Ascending aorta (tissue), 2 donors: ENCODE data around the gene FXYD3. TPM values are rescaled to one million over a fixed set of nuclear protein-coding genes. Genes with fewer than 3 reads are reported as not detected.

Experiments
- DNase-seq, 2 donors: peaks; one replicate each; pipeline ENCODE4 v3.0.0-alpha.2; 2019; ENCODE audit warnings: low spot score in 2 of 2
- H3K27ac ChIP-seq, 2 donors: fragments of 200-600 bp; sonication (generic); one replicate each; pipeline ENCODE4 v1.5.1; 2016 to 2017; ENCODE audit warnings: mild to moderate bottlenecking in 1 of 2
- H3K27me3 ChIP-seq: fragments of 200-600 bp; sonication (generic); one replicate; pipeline ENCODE4 v1.5.1; 2017
- H3K36me3 ChIP-seq, 2 donors: fragments of 200-600 bp; sonication (generic); one replicate each; pipeline ENCODE4 v1.5.1; 2016
- H3K4me1 ChIP-seq, 2 donors: fragments of 200-600 bp; sonication (generic); one replicate each; pipeline ENCODE4 v1.5.1; 2016 to 2017; ENCODE audit warnings: mild to moderate bottlenecking in 1 of 2
- H3K4me3 ChIP-seq, 2 donors: fragments of 200-600 bp; sonication (generic); one replicate each; pipeline ENCODE4 v1.5.1; 2016 to 2017; ENCODE audit warnings: mild to moderate bottlenecking in 1 of 2
- H3K9me3 ChIP-seq, 2 donors: fragments of 200-600 bp; sonication (generic); one replicate each; pipeline ENCODE4 v1.5.1; 2016
- intact Hi-C: fragments of 100-400 bp; cut with DNase I; formaldehyde crosslinking; loops from one replicate; pipeline ENCODE4 v1.15.1; 2023
- total RNA-seq: library from RNA; depleted of rRNA; stranded (reverse); fragments of >200 nt; gene quantifications from one replicate; pipeline ENCODE4 v1.1.0, GENCODE V29; 2016
- TF ChIP-seq, protein P1 (sequence below), 3 experiments: fragments of 200-600 bp in 2 of 3; fragments of 450-650 bp in 1 of 3; sonication (generic) in 2 of 3; IDR thresholded peaks; one replicate each; pipeline ENCODE4 v1.5.1; 2016 to 2019; ENCODE audit warnings: antibody characterized with exemption in 3 of 3, mild to moderate bottlenecking in 1 of 3, moderate library complexity in 1 of 3

FXYD3 gene
- total RNA-seq, 1 donor from 2014 or later: not detected

DNA sequence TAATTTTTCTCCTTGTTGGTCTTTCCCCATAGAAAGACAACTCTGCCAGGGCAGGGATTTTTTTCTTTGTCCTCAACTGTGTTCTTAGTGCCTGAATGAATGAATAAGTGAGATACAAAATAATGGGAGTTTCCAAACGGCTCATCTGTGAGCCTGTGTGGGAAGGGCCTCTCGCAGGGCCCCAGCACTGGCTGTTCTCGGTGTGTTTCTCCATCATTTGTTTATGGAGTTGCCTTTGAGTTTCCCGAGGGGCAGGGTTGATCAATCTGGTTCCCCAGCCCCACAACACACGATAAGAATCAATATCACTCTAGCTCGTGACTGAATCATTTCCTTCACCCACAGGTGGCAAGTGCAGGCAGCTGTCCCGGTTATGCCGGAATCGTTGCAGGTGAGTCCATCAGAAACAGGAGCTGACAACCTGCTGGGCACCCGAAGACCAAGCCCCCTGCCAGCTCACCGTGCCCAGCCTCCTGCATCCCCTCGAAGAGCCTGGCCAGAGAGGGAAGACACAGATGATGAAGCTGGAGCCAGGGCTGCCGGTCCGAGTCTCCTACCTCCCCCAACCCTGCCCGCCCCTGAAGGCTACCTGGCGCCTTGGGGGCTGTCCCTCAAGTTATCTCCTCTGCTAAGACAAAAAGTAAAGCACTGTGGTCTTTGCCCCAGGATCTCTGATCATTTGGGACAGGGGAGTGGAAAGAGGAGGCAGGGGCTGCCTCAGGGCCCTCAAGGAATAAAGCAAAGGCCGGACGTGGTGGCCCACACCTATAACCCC is 53.8 kb downstream of the FXYD3 start:
- TF ChIP-seq, protein P1, sequence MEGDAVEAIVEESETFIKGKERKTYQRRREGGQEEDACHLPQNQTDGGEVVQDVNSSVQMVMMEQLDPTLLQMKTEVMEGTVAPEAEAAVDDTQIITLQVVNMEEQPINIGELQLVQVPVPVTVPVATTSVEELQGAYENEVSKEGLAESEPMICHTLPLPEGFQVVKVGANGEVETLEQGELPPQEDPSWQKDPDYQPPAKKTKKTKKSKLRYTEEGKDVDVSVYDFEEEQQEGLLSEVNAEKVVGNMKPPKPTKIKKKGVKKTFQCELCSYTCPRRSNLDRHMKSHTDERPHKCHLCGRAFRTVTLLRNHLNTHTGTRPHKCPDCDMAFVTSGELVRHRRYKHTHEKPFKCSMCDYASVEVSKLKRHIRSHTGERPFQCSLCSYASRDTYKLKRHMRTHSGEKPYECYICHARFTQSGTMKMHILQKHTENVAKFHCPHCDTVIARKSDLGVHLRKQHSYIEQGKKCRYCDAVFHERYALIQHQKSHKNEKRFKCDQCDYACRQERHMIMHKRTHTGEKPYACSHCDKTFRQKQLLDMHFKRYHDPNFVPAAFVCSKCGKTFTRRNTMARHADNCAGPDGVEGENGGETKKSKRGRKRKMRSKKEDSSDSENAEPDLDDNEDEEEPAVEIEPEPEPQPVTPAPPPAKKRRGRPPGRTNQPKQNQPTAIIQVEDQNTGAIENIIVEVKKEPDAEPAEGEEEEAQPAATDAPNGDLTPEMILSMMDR (IDR thresholded peaks at IDR 0.05): no peak
- H3K27me3 ChIP-seq: no peaks in the 10 kb centered on the region
- no peak overlapping the region for H3K4me3 ChIP-seq
- H3K27ac ChIP-seq: no peak overlapping the region
- H3K4me1 ChIP-seq: no peaks in the 10 kb centered on the region
- intact Hi-C loops: no loop called here
- H3K36me3 ChIP-seq: peaks cover 19 to 37% of the 10 kb centered on the region in 2 donors
- H3K9me3 ChIP-seq: peaks cover 0 to 14% of the 10 kb centered on the region in 2 donors
- DNase-seq: no peak

- H3K27ac ChIP-seq: no peak overlapping the region
- no peak for DNase-seq
- no peaks in the 10 kb centered on the region for H3K4me1 ChIP-seq
- intact Hi-C loops: no loop called here
- no peak overlapping the region for H3K4me3 ChIP-seq
- peaks cover 10 to 26% of the 10 kb centered on the region in 2 donors for H3K36me3 ChIP-seq
- peaks cover 0 to 9% of the 10 kb centered on the region in 2 donors for H3K9me3 ChIP-seq
- TF ChIP-seq, protein P1 (IDR thresholded peaks at IDR 0.05): no peak
- H3K27me3 ChIP-seq: no peaks in the 10 kb centered on the region
Observed at GRCh38 chr19:35170359-35171061, 54.9 kb downstream of the FXYD3 start.

GRCh38 chr19:35171730-35172129 is 56.1 kb downstream of the FXYD3 start:
- no peaks in the 10 kb centered on the region for H3K27me3 ChIP-seq
- TF ChIP-seq, protein P1 (IDR thresholded peaks at IDR 0.05): no peak
- intact Hi-C loops: no loop called here
- no peaks in the 10 kb centered on the region for H3K9me3 ChIP-seq
- peaks cover under 1 to 13% of the 10 kb centered on the region in 2 donors for H3K36me3 ChIP-seq
- H3K4me1 ChIP-seq: no peaks in the 10 kb centered on the region
- H3K4me3 ChIP-seq: no peak overlapping the region
- DNase-seq: no peak
- H3K27ac ChIP-seq: no peak overlapping the region

Other genes with a start within 250 kb of the FXYD3 start
- gene ZNF30, start 188.9 kb upstream of the FXYD3 start, total RNA-seq: 11.8 TPM
- gene ZNF792, start 151.6 kb upstream of the FXYD3 start, total RNA-seq: 10.4 TPM
- gene GRAMD1A, start 115.5 kb upstream of the FXYD3 start, total RNA-seq: 103 TPM
- 20.8 TPM for gene SCN1B, start 85.4 kb upstream of the FXYD3 start, total RNA-seq
- 0.85 TPM for gene HPN, start 74.1 kb upstream of the FXYD3 start, total RNA-seq
- gene LGI4, start 19.2 kb downstream of the FXYD3 start, total RNA-seq: 59.3 TPM
- 34.8 TPM for gene FXYD1, start 23.0 kb downstream of the FXYD3 start, total RNA-seq
- not detected for gene FXYD7, start 27.4 kb downstream of the FXYD3 start, total RNA-seq
- 138 TPM for gene FXYD5, start 38.9 kb downstream of the FXYD3 start, total RNA-seq
- gene FAM187B, start 112.9 kb downstream of the FXYD3 start, total RNA-seq: not detected
- 79.4 TPM for gene LSR, start 133.2 kb downstream of the FXYD3 start, total RNA-seq
- 116 TPM for gene USF2, start 153.1 kb downstream of the FXYD3 start, total RNA-seq
- not detected for gene HAMP, start 166.7 kb downstream of the FXYD3 start, total RNA-seq
- not detected for gene MAG, start 176.3 kb downstream of the FXYD3 start, total RNA-seq
- 0.75 TPM for gene CD22, start 213.4 kb downstream of the FXYD3 start, total RNA-seq
- not detected for gene FFAR1, start 232.1 kb downstream of the FXYD3 start, total RNA-seq
- gene FFAR3, start 242.6 kb downstream of the FXYD3 start, total RNA-seq: not detected